HG03442 (cell line): ENCODE data around the gene GJB5.
"Not testable (repeated sequence)": the region's sequence is repeated elsewhere in the genome, so short reads cannot be mapped to it uniquely, and the experiment has no call there.

ENCODE experiments used
- ATAC-seq: cut with Tn5 transposase; IDR thresholded peaks from one replicate; pipeline ENCODE4 v1.9.1; 2021; ENCODE audit warnings: mild to moderate bottlenecking, moderate library complexity; ENCODE audit not compliant: unreplicated experiment

GJB5 gene

GRCh38 chr1:34754964-34755637, at the start of gene GJB5:
Gene GJB5 (plus strand): TSS chr1:34755047. CDS start chr1:34757331, 2,284 bp downstream.
- ATAC-seq = no peak

GRCh38 chr1:34705077-34705476, 49.8 kb upstream of the GJB5 start:
- no peak for ATAC-seq

GRCh38 chr1:34708106-34708505, 46.7 kb upstream of the GJB5 start:
- no peak for ATAC-seq

GRCh38 chr1:34709547-34709946, 45.3 kb upstream of the GJB5 start:
- no peak for ATAC-seq

GRCh38 chr1:34710812-34711211, 44.0 kb upstream of the GJB5 start:
- ATAC-seq = no peak

GRCh38 chr1:34711485-34711884, 43.4 kb upstream of the GJB5 start:
- ATAC-seq = no peak

- ATAC-seq = no peak
These were observed 42.7 kb upstream of the GJB5 start for GRCh38 chr1:34712007-34712688.

- ATAC-seq = no peak
These were observed 41.4 kb upstream of the GJB5 start for GRCh38 chr1:34713443-34713842.

GRCh38 chr1:34714386-34714785, 40.5 kb upstream of the GJB5 start:
- no peak for ATAC-seq

- ATAC-seq = no peak
These were observed 39.7 kb upstream of the GJB5 start for GRCh38 chr1:34715139-34715538.

- no peak for ATAC-seq
These were observed 33.6 kb upstream of the GJB5 start for GRCh38 chr1:34721241-34721640.

GRCh38 chr1:34721646-34722355, 33.0 kb upstream of the GJB5 start:
- no peak for ATAC-seq

GRCh38 chr1:34726861-34727260, 28.0 kb upstream of the GJB5 start:
- no peak for ATAC-seq

GRCh38 chr1:34730485-34730884, 24.4 kb upstream of the GJB5 start:
- no peak for ATAC-seq

- ATAC-seq = not testable (repeated sequence)
These were observed 22.0 kb upstream of the GJB5 start for GRCh38 chr1:34732831-34733230.

- ATAC-seq = no peak
These were observed 18.2 kb upstream of the GJB5 start for GRCh38 chr1:34736692-34737091.

GRCh38 chr1:34737236-34737635, 17.6 kb upstream of the GJB5 start:
- not testable (repeated sequence) for ATAC-seq

- ATAC-seq = no peak
These were observed 15.2 kb upstream of the GJB5 start for GRCh38 chr1:34739613-34740012.

- no peak for ATAC-seq
These were observed 14.5 kb upstream of the GJB5 start for GRCh38 chr1:34740161-34740868.

- ATAC-seq = no peak
These were observed 12.1 kb upstream of the GJB5 start for GRCh38 chr1:34742667-34743270.

- ATAC-seq = no peak
These were observed 11.1 kb upstream of the GJB5 start for GRCh38 chr1:34743775-34744174.
